K562 (cell line): ENCODE measurements around the gene ZMIZ1. TPM values are rescaled to one million over a fixed set of nuclear protein-coding genes. Genes with fewer than 3 reads are reported as not detected.

ENCODE experiments used
- ARID1B ChIP-seq: fragments of 450-650 bp; IDR thresholded peaks from 2 replicates; pipeline ENCODE4 v1.6.1; 2016; ENCODE audit warnings: antibody characterized with exemption, mild to moderate bottlenecking, inconsistent platforms
- HMGN3 ChIP-seq: IDR thresholded peaks from 2 replicates; pipeline ENCODE4 v1.6.1; 2011; ENCODE audit warnings: borderline replicate concordance, low read depth, mild to moderate bottlenecking, mixed read lengths, low read length; ENCODE audit not compliant: insufficient read length; ENCODE audit errors: extremely low read depth
- JUN ChIP-seq, 2 experiments: sonication (generic) in 1 of 2; formaldehyde crosslinking in 1 of 2; IDR thresholded peaks; 2 replicates each; pipeline versions ENCODE4 v1.6.1 to v1.8.0; 2012 to 2022; ENCODE audit warnings: borderline replicate concordance in 2 of 2, mild to moderate bottlenecking in 2 of 2, improper control_type of control experiment in 1 of 2, low read depth in 1 of 2, low read length in 1 of 2, missing genetic modification reagents in 1 of 2
- RBBP5 ChIP-seq: fragments of 200-600 bp; sonication (generic); IDR thresholded peaks from 2 replicates; pipeline ENCODE4 v1.6.1; 2012; ENCODE audit warnings: borderline replicate concordance, mild to moderate bottlenecking, low read length, control low read depth, inconsistent platforms; ENCODE audit not compliant: insufficient read depth, poor library complexity, severe bottlenecking
- RFX5 ChIP-seq: IDR thresholded peaks from 2 replicates; pipeline ENCODE4 v1.6.1; 2011; ENCODE audit warnings: low read depth, mild to moderate bottlenecking, improper control_type of control experiment, low read length
- THRB ChIP-seq: fragments of 450-650 bp; formaldehyde crosslinking; conservative IDR thresholded peaks from 2 replicates; pipeline ENCODE4 v1.4.0; 2022; ENCODE audit warnings: mild to moderate bottlenecking, missing genetic modification characterization
- ZBTB7A ChIP-seq: IDR thresholded peaks from 2 replicates; pipeline ENCODE4 v1.6.1; 2011; ENCODE audit warnings: low read depth, mild to moderate bottlenecking, low read length, moderate library complexity, borderline replicate concordance; ENCODE audit not compliant: control insufficient read depth
- ZFP91 ChIP-seq: sonication (generic); formaldehyde crosslinking; IDR thresholded peaks from 2 replicates; pipeline ENCODE4 v1.8.0; 2022; ENCODE audit warnings: mild to moderate bottlenecking, missing genetic modification reagents
- ZNF133 ChIP-seq: fragments of 250-450 bp; sonication (Bioruptor Pico); IDR thresholded peaks from 2 replicates; pipeline ENCODE4 v1.4.0; 2020; ENCODE audit warnings: mild to moderate bottlenecking
- ZNF583 ChIP-seq: fragments of 250-450 bp; sonication (Bioruptor Pico); IDR thresholded peaks from 2 replicates; pipeline ENCODE4 v1.4.0; 2020
- polyA plus RNA-seq, 8 experiments: library from polyadenylated mRNA; depleted of rRNA in 4 of 8; stranded (reverse) in 5 of 8; unstranded in 3 of 8; fragments of >200 nt; fragmentation: Nextera tagmentation in 2 of 8; fragmentation: Illumina TruSeq in 1 of 8; extraction: Ambion mirVana in 2 of 8; extraction: Trizol in 1 of 8; gene quantifications; 2 replicates each; pipeline versions ENCODE4 v1.2.1 to v1.2.3, GENCODE V29; 2011 to 2014; ENCODE audit warnings: inconsistent platforms in 1 of 8, missing spikeins in 1 of 8
- total RNA-seq, 7 experiments: library from RNA; depleted of rRNA in 6 of 7; stranded (reverse); fragments of >200 nt in 6 of 7; fragmentation: Illumina TruSeq in 2 of 7; extraction: Trizol in 2 of 7; gene quantifications; 2 replicates each; pipeline versions ENCODE4 v1.2.1 to v1.2.3, GENCODE V29; 2011 to 2021; ENCODE audit warnings: low replicate concordance in 1 of 7
- TF ChIP-seq, protein P1 (sequence below): fragments of 250-450 bp; sonication (Bioruptor Pico); IDR thresholded peaks from 2 replicates; pipeline ENCODE4 v1.4.0; 2020; ENCODE audit warnings: mild to moderate bottlenecking, moderate library complexity

Gene ZMIZ1
- total and polyA plus RNA-seq, 9 of the 15 experiments (the other 6 are each of a cell fraction or from before 2014, with no cell fraction given): 1.0 to 37.3 (median 4.3) TPM

GRCh38 chr10:79129361-79129997 lies 60.7 kb downstream of the ZMIZ1 start (continued):
- TF ChIP-seq ZNF583: peak; percentile 60; the same call in 1 of the 2 replicates
- no peak for TF ChIP-seq RBBP5
- TF ChIP-seq ARID1B: peak; percentile 49; the same call in 1 of the 2 replicates
- 0 out of 2 replicates have a peak, but pooled peaks have one; percentile 18 for TF ChIP-seq ZFP91 (CRISPR knock-in tag)
- peak; percentile 50; the same call in 1 of the 2 replicates for TF ChIP-seq ZBTB7A
- peak; percentile 28 for TF ChIP-seq HMGN3
- TF ChIP-seq THRB (CRISPR knock-in tag): no peak
- peak; percentile 67; the same call in 1 of the 2 replicates for TF ChIP-seq JUN (IDR thresholded peaks at IDR 0.05; ENCODE audit: borderline replicate concordance, low read depth, low read length)
- no peak for TF ChIP-seq JUN (CRISPR knock-in tag; IDR thresholded peaks at IDR 0.05; ENCODE audit: borderline replicate concordance)
- TF ChIP-seq, protein P1, sequence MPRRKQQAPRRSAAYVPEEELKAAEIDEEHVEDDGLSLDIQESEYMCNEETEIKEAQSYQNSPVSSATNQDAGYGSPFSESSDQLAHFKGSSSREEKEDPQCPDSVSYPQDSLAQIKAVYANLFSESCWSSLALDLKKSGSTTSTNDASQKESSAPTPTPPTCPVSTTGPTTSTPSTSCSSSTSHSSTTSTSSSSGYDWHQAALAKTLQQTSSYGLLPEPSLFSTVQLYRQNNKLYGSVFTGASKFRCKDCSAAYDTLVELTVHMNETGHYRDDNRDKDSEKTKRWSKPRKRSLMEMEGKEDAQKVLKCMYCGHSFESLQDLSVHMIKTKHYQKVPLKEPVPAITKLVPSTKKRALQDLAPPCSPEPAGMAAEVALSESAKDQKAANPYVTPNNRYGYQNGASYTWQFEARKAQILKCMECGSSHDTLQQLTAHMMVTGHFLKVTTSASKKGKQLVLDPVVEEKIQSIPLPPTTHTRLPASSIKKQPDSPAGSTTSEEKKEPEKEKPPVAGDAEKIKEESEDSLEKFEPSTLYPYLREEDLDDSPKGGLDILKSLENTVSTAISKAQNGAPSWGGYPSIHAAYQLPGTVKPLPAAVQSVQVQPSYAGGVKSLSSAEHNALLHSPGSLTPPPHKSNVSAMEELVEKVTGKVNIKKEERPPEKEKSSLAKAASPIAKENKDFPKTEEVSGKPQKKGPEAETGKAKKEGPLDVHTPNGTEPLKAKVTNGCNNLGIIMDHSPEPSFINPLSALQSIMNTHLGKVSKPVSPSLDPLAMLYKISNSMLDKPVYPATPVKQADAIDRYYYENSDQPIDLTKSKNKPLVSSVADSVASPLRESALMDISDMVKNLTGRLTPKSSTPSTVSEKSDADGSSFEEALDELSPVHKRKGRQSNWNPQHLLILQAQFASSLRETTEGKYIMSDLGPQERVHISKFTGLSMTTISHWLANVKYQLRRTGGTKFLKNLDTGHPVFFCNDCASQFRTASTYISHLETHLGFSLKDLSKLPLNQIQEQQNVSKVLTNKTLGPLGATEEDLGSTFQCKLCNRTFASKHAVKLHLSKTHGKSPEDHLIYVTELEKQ (CRISPR knock-in tag): no peak
- no peak for TF ChIP-seq RFX5
- no peak for TF ChIP-seq ZNF133 (CRISPR knock-in tag)
